Measurements from ENCODE around the gene KASH5. TPM values are rescaled to one million over a fixed set of nuclear protein-coding genes. Genes with fewer than 3 reads are reported as not detected.

KASH5 gene
- total and polyA plus RNA-seq, 2 of the 4 experiments (the other 2 are of a cell fraction): not detected

DNA sequence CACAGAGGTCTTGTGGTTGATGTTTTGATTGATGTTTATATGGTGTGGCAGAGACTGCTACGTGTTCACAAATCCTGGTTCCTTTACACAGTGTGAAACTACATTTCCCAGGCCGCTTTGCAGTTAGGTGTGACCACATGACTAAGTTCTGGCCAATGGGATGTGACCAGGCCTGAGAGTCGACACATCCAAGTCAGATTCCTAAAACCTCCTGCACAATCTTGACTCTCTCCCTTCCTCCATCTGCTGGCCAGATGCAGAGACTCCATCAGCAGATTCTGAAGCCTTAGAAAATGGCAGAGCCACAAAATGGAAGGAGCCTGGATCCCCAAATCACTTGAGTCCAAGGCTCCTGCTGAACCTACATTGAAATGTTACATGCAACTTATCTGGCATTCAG, 40.2 kb upstream of the KASH5 start:
- H2AFZ ChIP-seq (replicated peaks; ENCODE audit: low read length, poor library complexity): no peak overlapping the region
- no peak overlapping the region for H2AK9ac ChIP-seq (replicated peaks; ENCODE audit: low read depth, low read length, poor library complexity)
- BruUV-seq (replicated peaks): no TSS peak
- H4K91ac ChIP-seq (ENCODE audit: insufficient read depth, low read depth, low read length): no peak overlapping the region
- 83% methylated on average over 2 of the region's 3 CpGs; no CpG with 5 or more reads in 1 of the 2 experiments for WGBS, 2 experiments (ENCODE audit: extremely low coverage in 2 of 2, insufficient read length in 1 of 2)
- ChIA-PET POLR2A (ENCODE audit: unreplicated experiment) (no interaction called here), CTCF (no interaction called here)
- H3K9me1 ChIP-seq (ENCODE audit: insufficient read depth, low read length): 0 out of 2 replicates have a peak, but pooled peaks cover 6% of the 10 kb centered on the region
- H4K8ac ChIP-seq (ENCODE audit: low read depth in 2 of 2, low read length in 2 of 2): 0 out of 4 replicates have a peak overlapping the region, but pooled peaks of 1 of the 2 experiments have one; percentile 23
- H3K27ac ChIP-seq (ENCODE audit: insufficient read depth, low read length): no peak overlapping the region
- no peak overlapping the region for H3K18ac ChIP-seq (ENCODE audit: low read depth, low read length)
- no peaks in the 10 kb centered on the region for H3K9me3 ChIP-seq (ENCODE audit: control insufficient read depth, insufficient read depth, low read length)
- H2BK120ac ChIP-seq (ENCODE audit: low read depth, low read length): no peak overlapping the region
- no peaks in the 10 kb centered on the region for H3K27me3 ChIP-seq (ENCODE audit: control insufficient read depth, insufficient read depth, low read length)
- H2AK5ac ChIP-seq (ENCODE audit: low read depth, low read length): no peak overlapping the region
- DNase-seq (peak; percentile 82), ATAC-seq (ENCODE audit: low read depth) (peak; percentile 89)
- TF ChIP-seq RAD21 (IDR thresholded peaks at IDR 0.05; ENCODE audit: low read length) (peak; percentile 18; the same call in 1 of the 2 replicates), SMC3 (IDR thresholded peaks at IDR 0.05; ENCODE audit: low read depth, low read length) (peak; percentile 32; the same call in 1 of the 2 replicates), MXI1 (IDR thresholded peaks at IDR 0.05; ENCODE audit: borderline replicate concordance, low read depth, low read length) (no peak), MAZ (IDR thresholded peaks at IDR 0.05; ENCODE audit: borderline replicate concordance, low read depth, low read length) (no peak)
- TF ChIP-seq, protein P1, sequence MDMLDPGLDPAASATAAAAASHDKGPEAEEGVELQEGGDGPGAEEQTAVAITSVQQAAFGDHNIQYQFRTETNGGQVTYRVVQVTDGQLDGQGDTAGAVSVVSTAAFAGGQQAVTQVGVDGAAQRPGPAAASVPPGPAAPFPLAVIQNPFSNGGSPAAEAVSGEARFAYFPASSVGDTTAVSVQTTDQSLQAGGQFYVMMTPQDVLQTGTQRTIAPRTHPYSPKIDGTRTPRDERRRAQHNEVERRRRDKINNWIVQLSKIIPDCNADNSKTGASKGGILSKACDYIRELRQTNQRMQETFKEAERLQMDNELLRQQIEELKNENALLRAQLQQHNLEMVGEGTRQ (IDR thresholded peaks at IDR 0.05; ENCODE audit: low read depth, low read length): peak; percentile 84
- TF ChIP-seq, protein P2, sequence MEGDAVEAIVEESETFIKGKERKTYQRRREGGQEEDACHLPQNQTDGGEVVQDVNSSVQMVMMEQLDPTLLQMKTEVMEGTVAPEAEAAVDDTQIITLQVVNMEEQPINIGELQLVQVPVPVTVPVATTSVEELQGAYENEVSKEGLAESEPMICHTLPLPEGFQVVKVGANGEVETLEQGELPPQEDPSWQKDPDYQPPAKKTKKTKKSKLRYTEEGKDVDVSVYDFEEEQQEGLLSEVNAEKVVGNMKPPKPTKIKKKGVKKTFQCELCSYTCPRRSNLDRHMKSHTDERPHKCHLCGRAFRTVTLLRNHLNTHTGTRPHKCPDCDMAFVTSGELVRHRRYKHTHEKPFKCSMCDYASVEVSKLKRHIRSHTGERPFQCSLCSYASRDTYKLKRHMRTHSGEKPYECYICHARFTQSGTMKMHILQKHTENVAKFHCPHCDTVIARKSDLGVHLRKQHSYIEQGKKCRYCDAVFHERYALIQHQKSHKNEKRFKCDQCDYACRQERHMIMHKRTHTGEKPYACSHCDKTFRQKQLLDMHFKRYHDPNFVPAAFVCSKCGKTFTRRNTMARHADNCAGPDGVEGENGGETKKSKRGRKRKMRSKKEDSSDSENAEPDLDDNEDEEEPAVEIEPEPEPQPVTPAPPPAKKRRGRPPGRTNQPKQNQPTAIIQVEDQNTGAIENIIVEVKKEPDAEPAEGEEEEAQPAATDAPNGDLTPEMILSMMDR (conservative IDR thresholded peaks at IDR 0.05; ENCODE audit: low read depth, low read length): peak; percentile 29; the same call in 1 of the 2 replicates
- H3K4ac ChIP-seq (ENCODE audit: low read depth, low read length): no peak overlapping the region
- H3K4me3 ChIP-seq (ENCODE audit: insufficient read depth, low read depth, low read length): no peak overlapping the region
- no peak overlapping the region for H3K4me2 ChIP-seq (ENCODE audit: low read depth, low read length)
- H3K56ac ChIP-seq (ENCODE audit: extremely low read depth, insufficient read depth, low read length): no peak overlapping the region
- H2BK15ac ChIP-seq (ENCODE audit: low read depth, low read length): no peak overlapping the region
- no peak overlapping the region for H3K14ac ChIP-seq (replicated peaks; ENCODE audit: low read depth, low read length)
- H3K4me1 ChIP-seq (ENCODE audit: control insufficient read depth, insufficient read depth, low read length): no peaks in the 10 kb centered on the region
- no peak overlapping the region for H3K23ac ChIP-seq (ENCODE audit: low read depth, low read length)
- no peak overlapping the region for H2BK20ac ChIP-seq (ENCODE audit: low read depth, low read length)
- peaks cover 74% of the 10 kb centered on the region for H3K36me3 ChIP-seq (ENCODE audit: control insufficient read depth, insufficient read depth, low read length)
- peaks cover 13% of the 10 kb centered on the region for H4K20me1 ChIP-seq (ENCODE audit: insufficient read depth, low read length)
- no peak overlapping the region for H3K9ac ChIP-seq (ENCODE audit: low read depth, low read length)
- no peak overlapping the region for H2BK5ac ChIP-seq (ENCODE audit: low read depth, low read length, poor library complexity, severe bottlenecking)
- no peak overlapping the region for H4K5ac ChIP-seq (ENCODE audit: low read depth, low read length)
- intact Hi-C loops (cut with micrococcal nuclease) (no loop called here), in situ Hi-C loops (cut with MboI; ENCODE audit: low sequenced_read_pairs) (no loop called here), dilution Hi-C loops (cut with HindIII; ENCODE audit: low sequenced_read_pairs, unreplicated experiment) (no loop called here)
- peaks cover 0 to 26% of the 10 kb centered on the region in 2 experiments; a peak in 3 of 4 replicates for H3K79me1 ChIP-seq (ENCODE audit: low read depth in 1 of 2, low read length in 2 of 2)

Measured in IMR-90 (cell line).